Nephron (organoid): ENCODE data around the gene CCDC181.
A peak's percentile ranks its signal among the peaks of the same experiment; 100 is the strongest.

Experiments
- H3K27ac Mint-ChIP-seq, 3 experiments: 2 replicates each; pipeline ENCODE4 v1.8.0; 2020; ENCODE audit warnings: mixed read lengths in 3 of 3, mild to moderate bottlenecking in 2 of 3, moderate library complexity in 1 of 3
- H3K27me3 Mint-ChIP-seq: 2 replicates; pipeline ENCODE4 v1.8.0; 2021; ENCODE audit warnings: low read depth, mild to moderate bottlenecking, moderate library complexity, mixed read lengths
- H3K36me3 Mint-ChIP-seq: 2 replicates; pipeline ENCODE4 v1.8.0; 2020; ENCODE audit warnings: low read depth, mixed read lengths
- H3K4me1 Mint-ChIP-seq: 2 replicates; pipeline ENCODE4 v1.8.0; 2020; ENCODE audit warnings: mixed read lengths
- H3K4me3 Mint-ChIP-seq, 3 experiments: 2 replicates each; pipeline ENCODE4 v1.8.0; 2020; ENCODE audit warnings: mild to moderate bottlenecking in 3 of 3, mixed read lengths in 3 of 3, moderate library complexity in 2 of 3
- H3K9me3 Mint-ChIP-seq: 2 replicates; pipeline ENCODE4 v1.8.0; 2020; ENCODE audit warnings: mixed read lengths
- CTCF ChIP-seq, 3 experiments: fragments of 200-600 bp; sonication (generic); IDR thresholded peaks; one replicate each; pipeline ENCODE4 v1.5.0; 2021; ENCODE audit warnings: antibody characterized with exemption in 3 of 3; ENCODE audit not compliant: unreplicated experiment in 3 of 3

Gene CCDC181

GRCh38 chr1:169427081-169427641 lies at the start of gene CCDC181:
Gene CCDC181, minus strand, starts transcription at chr1:169427474. Its CDS starts 2,547 bp downstream, at chr1:169424927.
- Mint-ChIP-seq H3K27me3 (peaks cover 6% of the 10 kb centered on the region), H3K9me3 (no peaks in the 10 kb centered on the region), H3K27ac (peak within 1 kb of the TSS; percentile 13 to 73 (median 16)), H3K4me1 (peaks cover 10% of the 10 kb centered on the region), H3K36me3 (peaks cover 2% of the 10 kb centered on the region), H3K4me3 (peak within 1 kb of the TSS; percentile 98 to 99 (median 98))
- TF ChIP-seq CTCF (IDR thresholded peaks at IDR 0.05; ENCODE audit: unreplicated experiment in 3 of 3): no peak

GRCh38 chr1:169475806-169476387 lies 48.6 kb upstream of the CCDC181 start:
- Mint-ChIP-seq H3K36me3 (peaks cover 10% of the 10 kb centered on the region), H3K4me3 (no peak overlapping the region), H3K4me1 (no peaks in the 10 kb centered on the region), H3K9me3 (no peaks in the 10 kb centered on the region), H3K27me3 (no peaks in the 10 kb centered on the region), H3K27ac (no peak overlapping the region)
- TF ChIP-seq CTCF (IDR thresholded peaks at IDR 0.05; ENCODE audit: unreplicated experiment in 3 of 3): no peak

GRCh38 chr1:169474302-169474995 lies 47.2 kb upstream of the CCDC181 start:
- Mint-ChIP-seq H3K27ac (no peak overlapping the region), H3K4me1 (no peaks in the 10 kb centered on the region), H3K4me3 (no peak overlapping the region), H3K27me3 (no peaks in the 10 kb centered on the region), H3K9me3 (no peaks in the 10 kb centered on the region), H3K36me3 (peaks cover 10% of the 10 kb centered on the region)
- no peak for TF ChIP-seq CTCF (IDR thresholded peaks at IDR 0.05; ENCODE audit: unreplicated experiment in 3 of 3)

- Mint-ChIP-seq H3K4me1 (no peaks in the 10 kb centered on the region), H3K27ac (no peak overlapping the region), H3K36me3 (peaks cover 10% of the 10 kb centered on the region), H3K4me3 (no peak overlapping the region), H3K27me3 (no peaks in the 10 kb centered on the region), H3K9me3 (no peaks in the 10 kb centered on the region)
- no peak for TF ChIP-seq CTCF (IDR thresholded peaks at IDR 0.05; ENCODE audit: unreplicated experiment in 3 of 3)
Observed at GRCh38 chr1:169473347-169473746, 46.1 kb upstream of the CCDC181 start.

GRCh38 chr1:169472738-169473137 lies 45.5 kb upstream of the CCDC181 start:
- no peaks in the 10 kb centered on the region for H3K4me1 Mint-ChIP-seq
- H3K4me3 Mint-ChIP-seq: no peak overlapping the region
- no peaks in the 10 kb centered on the region for H3K9me3 Mint-ChIP-seq
- H3K36me3 Mint-ChIP-seq: peaks cover 11% of the 10 kb centered on the region
- no peaks in the 10 kb centered on the region for H3K27me3 Mint-ChIP-seq
- no peak overlapping the region for H3K27ac Mint-ChIP-seq
- TF ChIP-seq CTCF (IDR thresholded peaks at IDR 0.05; ENCODE audit: unreplicated experiment in 3 of 3): no peak
